Esophagus squamous epithelium (tissue), 4 donors: Measurements from ENCODE around the gene KIF17.

Experiments used
- CTCF ChIP-seq, 6 experiments: fragments of 450-650 bp in 4 of 6; fragments of 200-600 bp in 2 of 6; sonication (generic) in 2 of 6; IDR thresholded peaks; one replicate each; pipeline ENCODE4 v1.5.1; 2016 to 2019; ENCODE audit warnings: antibody characterized with exemption in 6 of 6, mild to moderate bottlenecking in 4 of 6, moderate library complexity in 4 of 6
- POLR2A ChIP-seq, 4 donors: fragments of 450-650 bp; IDR thresholded peaks; one replicate each; pipeline ENCODE4 v1.6.1; 2017; ENCODE audit warnings: antibody characterized with exemption in 4 of 4, mild to moderate bottlenecking in 4 of 4, moderate library complexity in 3 of 4

- TF ChIP-seq CTCF (IDR thresholded peaks at IDR 0.05) (no peak), POLR2A (IDR thresholded peaks at IDR 0.05) (no peak)
Measured at GRCh38 chr1:20728371-20729154, 10.8 kb upstream of the KIF17 start.
